NCI-H187 treated with DMSO at 0.1 percent for 48 hours (cell line): ENCODE data around the gene CNFN.
A peak's percentile ranks its signal among the peaks of the same experiment; 100 is the strongest.

Source experiments
- DNase-seq: peaks from one replicate; lab custom pipeline; 2025; lab: John Stamatoyannopoulos, UW

CNFN gene

GRCh38 chr19:42389899-42390298, at the start of gene CNFN:
Gene CNFN (minus strand): TSS chr19:42390297. CDS start chr19:42389037, 1,260 bp downstream.
- no peak for DNase-seq

- DNase-seq, result no peak
These were observed 45.9 kb upstream of the CNFN start for GRCh38 chr19:42436006-42436405.

GRCh38 chr19:42435316-42435715, 45.2 kb upstream of the CNFN start:
- no peak for DNase-seq

- no peak for DNase-seq
These were observed 43.6 kb upstream of the CNFN start for GRCh38 chr19:42433503-42434260.

GRCh38 chr19:42431486-42431885, 41.4 kb upstream of the CNFN start:
- no peak for DNase-seq

GRCh38 chr19:42428676-42429075, 38.6 kb upstream of the CNFN start:
- DNase-seq, result no peak

- DNase-seq, result no peak
These were observed 37.2 kb upstream of the CNFN start, which contains the start of gene LIPE for GRCh38 chr19:42427313-42427712. Gene LIPE (minus strand): TSS chr19:42427388. CDS start chr19:42427149, 239 bp downstream.

- no peak for DNase-seq
These were observed 36.5 kb upstream of the CNFN start for GRCh38 chr19:42426643-42427042.

GRCh38 chr19:42424712-42425131, 34.6 kb upstream of the CNFN start:
- no peak for DNase-seq

GRCh38 chr19:42424345-42424707, 34.2 kb upstream of the CNFN start:
- DNase-seq, result no peak

- DNase-seq, result peak; percentile 64
These were observed 33.6 kb upstream of the CNFN start for GRCh38 chr19:42423462-42424344.

GRCh38 chr19:42422901-42423461, 32.9 kb upstream of the CNFN start:
- peak; percentile 28 for DNase-seq

GRCh38 chr19:42422092-42422900, 32.2 kb upstream of the CNFN start:
- no peak for DNase-seq

- DNase-seq, result no peak
These were observed 31.5 kb upstream of the CNFN start for GRCh38 chr19:42421591-42422031.

- no peak for DNase-seq
These were observed 31.0 kb upstream of the CNFN start for GRCh38 chr19:42421101-42421500.

- no peak for DNase-seq
These were observed 30.0 kb upstream of the CNFN start for GRCh38 chr19:42420055-42420544.

GRCh38 chr19:42419309-42419708, 29.2 kb upstream of the CNFN start:
- DNase-seq, result no peak

- DNase-seq, result no peak
These were observed 22.6 kb upstream of the CNFN start for GRCh38 chr19:42412661-42413076.

GRCh38 chr19:42412227-42412626, 22.1 kb upstream of the CNFN start:
- no peak for DNase-seq

GRCh38 chr19:42411581-42412178, 21.6 kb upstream of the CNFN start:
- DNase-seq, result no peak

GRCh38 chr19:42410371-42410770, 20.3 kb upstream of the CNFN start:
- no peak for DNase-seq
